ENCODE results near the gene SBF2. TPM values are rescaled to one million over a fixed set of nuclear protein-coding genes. Genes with fewer than 3 reads are reported as not detected.

The SBF2 gene
- polyA plus RNA-seq, 1 donor (not counting 4 experiments of a cell fraction or from before 2014, with no cell fraction given): 24.5 TPM

- H3K4me2 ChIP-seq (ENCODE audit: control insufficient read depth, extremely low read depth, insufficient read depth, low read depth, low read length): no peak overlapping the region
- no peaks in the 10 kb centered on the region for H3K9me1 ChIP-seq (ENCODE audit: control insufficient read depth, extremely low read depth, insufficient read depth, low read length)
- peaks cover 10% of the 10 kb centered on the region for H3K4me1 ChIP-seq (ENCODE audit: control insufficient read depth, extremely low read depth, insufficient read depth, low read length)
- TF ChIP-seq CTCF (optimal IDR thresholded peaks at IDR 0.05 in 1 of 3, IDR thresholded peaks at IDR 0.05 in 1 of 3, conservative IDR thresholded peaks at IDR 0.05 in 1 of 3; ENCODE audit: extremely low read depth in 1 of 3, insufficient read depth in 2 of 3, low read length in 3 of 3): no peak
- TF ChIP-seq EZH2 (IDR thresholded peaks at IDR 0.05; ENCODE audit: low read length): no peak
- no peaks in the 10 kb centered on the region for H3K27me3 ChIP-seq (ENCODE audit: control insufficient read depth, extremely low read depth, insufficient read depth, low read length)
- dilution Hi-C loops (cut with MboI; ENCODE audit: extremely low pct_ligation_motif_present, low sequenced_read_pairs): no loop called here
- no peak overlapping the region for H2AFZ ChIP-seq (ENCODE audit: control insufficient read depth, low read length)
- no peak overlapping the region for H3K4me3 ChIP-seq (ENCODE audit: control insufficient read depth in 2 of 3, extremely low read depth in 1 of 3, insufficient read depth in 2 of 3, low read depth in 1 of 3, low read length in 3 of 3)
- H3K36me3 ChIP-seq (ENCODE audit: control insufficient read depth in 2 of 2, extremely low read depth in 1 of 2, insufficient read depth in 2 of 2, low read length in 2 of 2): peaks cover 9% of the 10 kb centered on the region in 2 experiments
- no peak for DNase-seq (ENCODE audit: low read depth, low spot score)
- no peaks in the 10 kb centered on the region for H4K20me1 ChIP-seq (ENCODE audit: control insufficient read depth, extremely low read depth, insufficient read depth, low read length)
- no peaks in the 10 kb centered on the region for H3K79me2 ChIP-seq (ENCODE audit: control insufficient read depth, insufficient read depth, low read length)
- no peak for FAIRE-seq
- no peak overlapping the region for H3K27ac ChIP-seq (ENCODE audit: control insufficient read depth, insufficient read depth, low read length)
- no peak overlapping the region for H3K9ac ChIP-seq (ENCODE audit: control insufficient read depth, extremely low read depth, insufficient read depth, low read length)
- H3K9me3 ChIP-seq (ENCODE audit: control insufficient read depth, low read depth, low read length): no peaks in the 10 kb centered on the region
These were observed 546.2 kb downstream of the SBF2 start for GRCh38 chr11:9747828-9748227.

- DNase-seq (ENCODE audit: low read depth, low spot score) (no peak), FAIRE-seq (no peak)
- no peak for TF ChIP-seq CTCF (optimal IDR thresholded peaks at IDR 0.05 in 1 of 3, IDR thresholded peaks at IDR 0.05 in 1 of 3, conservative IDR thresholded peaks at IDR 0.05 in 1 of 3; ENCODE audit: extremely low read depth in 1 of 3, insufficient read depth in 2 of 3, low read length in 3 of 3)
- no peak for TF ChIP-seq EZH2 (IDR thresholded peaks at IDR 0.05; ENCODE audit: low read length)
- H2AFZ ChIP-seq (ENCODE audit: control insufficient read depth, low read length): no peak overlapping the region
- no peak overlapping the region for H3K4me3 ChIP-seq (ENCODE audit: control insufficient read depth in 2 of 3, extremely low read depth in 1 of 3, insufficient read depth in 2 of 3, low read depth in 1 of 3, low read length in 3 of 3)
- H3K9ac ChIP-seq (ENCODE audit: control insufficient read depth, extremely low read depth, insufficient read depth, low read length): no peak overlapping the region
- H3K9me1 ChIP-seq (ENCODE audit: control insufficient read depth, extremely low read depth, insufficient read depth, low read length): no peaks in the 10 kb centered on the region
- peaks cover 9 to 11% of the 10 kb centered on the region in 2 experiments for H3K36me3 ChIP-seq (ENCODE audit: control insufficient read depth in 2 of 2, extremely low read depth in 1 of 2, insufficient read depth in 2 of 2, low read length in 2 of 2)
- H4K20me1 ChIP-seq (ENCODE audit: control insufficient read depth, extremely low read depth, insufficient read depth, low read length): no peaks in the 10 kb centered on the region
- no peaks in the 10 kb centered on the region for H3K9me3 ChIP-seq (ENCODE audit: control insufficient read depth, low read depth, low read length)
- peaks cover 5% of the 10 kb centered on the region for H3K4me1 ChIP-seq (ENCODE audit: control insufficient read depth, extremely low read depth, insufficient read depth, low read length)
- no peak overlapping the region for H3K4me2 ChIP-seq (ENCODE audit: control insufficient read depth, extremely low read depth, insufficient read depth, low read depth, low read length)
- H3K79me2 ChIP-seq (ENCODE audit: control insufficient read depth, insufficient read depth, low read length): no peaks in the 10 kb centered on the region
- no peaks in the 10 kb centered on the region for H3K27me3 ChIP-seq (ENCODE audit: control insufficient read depth, extremely low read depth, insufficient read depth, low read length)
- dilution Hi-C loops (cut with MboI; ENCODE audit: extremely low pct_ligation_motif_present, low sequenced_read_pairs): no loop called here
- no peak overlapping the region for H3K27ac ChIP-seq (ENCODE audit: control insufficient read depth, insufficient read depth, low read length)
These were observed 546.8 kb downstream of the SBF2 start for GRCh38 chr11:9747229-9747628.

Measured in keratinocyte (primary cell).